Endometrial microvascular endothelial cells (primary cell): ENCODE measurements around the gene ACOT13. TPM values are rescaled to one million over a fixed set of nuclear protein-coding genes. Genes with fewer than 3 reads are reported as not detected.
"Not testable (repeated sequence)": the region's sequence is repeated elsewhere in the genome, so short reads cannot be mapped to it uniquely, and the experiment has no call there.

Source experiments
- in situ Hi-C: cut with HindIII; loops from 2 replicates; pipeline ENCODE4 v1.10.0; 2017; ENCODE audit warnings: low sequenced_read_pairs, low pct_unique_long_range_greater_than_20kb; ENCODE audit errors: inconsistent ontology term
- total RNA-seq: library from RNA; depleted of rRNA; stranded (reverse); fragments of >200 nt; gene quantifications from one replicate; pipeline ENCODE4 v1.2.3, GENCODE V29; 2015; ENCODE audit errors: inconsistent ontology term

The ACOT13 gene
- total RNA-seq, 1 donor from 2014 or later = 3.6 TPM

GRCh38 chr6:24686946-24687345, 20.1 kb downstream of the ACOT13 start:
- in situ Hi-C loops = no loop called here

GRCh38 chr6:24689964-24690363, 23.1 kb downstream of the ACOT13 start:
- in situ Hi-C loops = no loop called here

GRCh38 chr6:24690593-24690992, 23.7 kb downstream of the ACOT13 start:
- in situ Hi-C loops = no loop called here

GRCh38 chr6:24691550-24691949, 24.7 kb downstream of the ACOT13 start:
- in situ Hi-C loops = no loop called here

- in situ Hi-C loops = no loop called here
Observed at GRCh38 chr6:24692003-24692402, 25.1 kb downstream of the ACOT13 start.

- in situ Hi-C loops = no loop called here
Observed at GRCh38 chr6:24692415-24692814, 25.5 kb downstream of the ACOT13 start.

- in situ Hi-C loops = no loop called here
Observed at GRCh38 chr6:24692848-24693592, 26.1 kb downstream of the ACOT13 start.

GRCh38 chr6:24694198-24694597, 27.3 kb downstream of the ACOT13 start:
- in situ Hi-C loops = no loop called here

GRCh38 chr6:24695635-24696034, 28.8 kb downstream of the ACOT13 start:
- in situ Hi-C loops = not testable (repeated sequence)

GRCh38 chr6:24696097-24696496, 29.2 kb downstream of the ACOT13 start:
- in situ Hi-C loops = no loop called here

- in situ Hi-C loops = no loop called here
Observed at GRCh38 chr6:24699521-24700359, 32.9 kb downstream of the ACOT13 start.

GRCh38 chr6:24702720-24703282, 35.9 kb downstream of the ACOT13 start:
- in situ Hi-C loops = no loop called here

- in situ Hi-C loops = no loop called here
Observed at GRCh38 chr6:24704468-24704867, 37.6 kb downstream of the ACOT13 start.

GRCh38 chr6:24708612-24709011, 41.7 kb downstream of the ACOT13 start:
- in situ Hi-C loops = no loop called here

GRCh38 chr6:24709014-24709711, 42.3 kb downstream of the ACOT13 start:
- in situ Hi-C loops = no loop called here

GRCh38 chr6:24710519-24711303, 43.8 kb downstream of the ACOT13 start:
- in situ Hi-C loops = no loop called here

GRCh38 chr6:24716602-24717148, 49.8 kb downstream of the ACOT13 start:
- in situ Hi-C loops = not testable (repeated sequence)

- in situ Hi-C loops = no loop called here
Observed at GRCh38 chr6:24718449-24719124, 51.7 kb downstream of the ACOT13 start.
